ENCODE data around the gene CNOT8. TPM values are rescaled to one million over a fixed set of nuclear protein-coding genes. Genes with fewer than 3 reads are reported as not detected.
"Not testable (repeated sequence)": the region's sequence is repeated elsewhere in the genome, so short reads cannot be mapped to it uniquely, and the experiment has no call there.

CNOT8 gene
- total RNA-seq, 1 donor from 2014 or later: 53.1 TPM

DNA sequence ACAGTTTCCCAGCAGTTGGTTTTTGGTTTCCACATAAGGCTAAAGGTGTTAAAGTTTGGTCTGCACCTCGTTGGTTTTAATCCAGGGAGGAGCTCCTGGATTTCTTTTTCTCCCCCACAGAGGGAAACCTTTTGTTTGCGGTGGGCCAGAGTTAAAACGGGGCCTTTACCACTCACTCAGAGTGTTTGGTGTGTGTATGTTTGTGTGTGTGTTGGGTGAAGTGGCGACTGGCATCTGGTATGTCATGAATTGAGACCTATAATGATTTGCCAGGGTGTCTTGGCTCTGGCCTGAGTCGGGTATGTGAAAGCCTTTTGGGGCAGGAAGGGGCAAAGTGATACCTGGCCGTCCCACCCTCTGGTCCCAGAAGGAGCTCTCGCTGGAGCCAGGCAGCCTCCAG, 38.9 kb upstream of the CNOT8 start:
- Mint-ChIP-seq H3K4me1 (peaks cover 23% of the 10 kb centered on the region), H3K36me3 (ENCODE audit: low read depth) (peaks cover 27% of the 10 kb centered on the region), H3K4me3 (no peak overlapping the region), H3K27ac (ENCODE audit: unreplicated experiment) (no peak overlapping the region), H3K27me3 (ENCODE audit: low read depth) (no peaks in the 10 kb centered on the region), H3K9me3 (no peaks in the 10 kb centered on the region)
- no peak for DNase-seq (ENCODE audit: low read depth, low spot score)
- TF ChIP-seq, protein P1, sequence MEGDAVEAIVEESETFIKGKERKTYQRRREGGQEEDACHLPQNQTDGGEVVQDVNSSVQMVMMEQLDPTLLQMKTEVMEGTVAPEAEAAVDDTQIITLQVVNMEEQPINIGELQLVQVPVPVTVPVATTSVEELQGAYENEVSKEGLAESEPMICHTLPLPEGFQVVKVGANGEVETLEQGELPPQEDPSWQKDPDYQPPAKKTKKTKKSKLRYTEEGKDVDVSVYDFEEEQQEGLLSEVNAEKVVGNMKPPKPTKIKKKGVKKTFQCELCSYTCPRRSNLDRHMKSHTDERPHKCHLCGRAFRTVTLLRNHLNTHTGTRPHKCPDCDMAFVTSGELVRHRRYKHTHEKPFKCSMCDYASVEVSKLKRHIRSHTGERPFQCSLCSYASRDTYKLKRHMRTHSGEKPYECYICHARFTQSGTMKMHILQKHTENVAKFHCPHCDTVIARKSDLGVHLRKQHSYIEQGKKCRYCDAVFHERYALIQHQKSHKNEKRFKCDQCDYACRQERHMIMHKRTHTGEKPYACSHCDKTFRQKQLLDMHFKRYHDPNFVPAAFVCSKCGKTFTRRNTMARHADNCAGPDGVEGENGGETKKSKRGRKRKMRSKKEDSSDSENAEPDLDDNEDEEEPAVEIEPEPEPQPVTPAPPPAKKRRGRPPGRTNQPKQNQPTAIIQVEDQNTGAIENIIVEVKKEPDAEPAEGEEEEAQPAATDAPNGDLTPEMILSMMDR (conservative IDR thresholded peaks at IDR 0.05): no peak

GRCh38 chr5:154820383-154820782, 38.0 kb upstream of the CNOT8 start:
- TF ChIP-seq, protein P1 (conservative IDR thresholded peaks at IDR 0.05): no peak
- no peak overlapping the region for H3K4me3 Mint-ChIP-seq
- H3K27me3 Mint-ChIP-seq (ENCODE audit: low read depth): no peaks in the 10 kb centered on the region
- peaks cover 21% of the 10 kb centered on the region for H3K36me3 Mint-ChIP-seq (ENCODE audit: low read depth)
- DNase-seq (ENCODE audit: low read depth, low spot score): no peak
- no peaks in the 10 kb centered on the region for H3K9me3 Mint-ChIP-seq
- no peak overlapping the region for H3K27ac Mint-ChIP-seq (ENCODE audit: unreplicated experiment)
- peaks cover 23% of the 10 kb centered on the region for H3K4me1 Mint-ChIP-seq

- not testable (repeated sequence) for H3K9me3 Mint-ChIP-seq; H3K4me3 Mint-ChIP-seq; DNase-seq (ENCODE audit: low read depth, low spot score); H3K27ac Mint-ChIP-seq (ENCODE audit: unreplicated experiment); H3K36me3 Mint-ChIP-seq (ENCODE audit: low read depth); H3K27me3 Mint-ChIP-seq (ENCODE audit: low read depth)
- H3K4me1 Mint-ChIP-seq: peaks cover 18% of the 10 kb centered on the region
Observed at GRCh38 chr5:154822896-154823295, 35.5 kb upstream of the CNOT8 start.

- no peaks in the 10 kb centered on the region for H3K27me3 Mint-ChIP-seq (ENCODE audit: low read depth)
- DNase-seq (ENCODE audit: low read depth, low spot score): no peak
- H3K4me3 Mint-ChIP-seq: no peak overlapping the region
- no peaks in the 10 kb centered on the region for H3K9me3 Mint-ChIP-seq
- TF ChIP-seq, protein P1 (conservative IDR thresholded peaks at IDR 0.05): no peak
- H3K27ac Mint-ChIP-seq (ENCODE audit: unreplicated experiment): no peak overlapping the region
- H3K36me3 Mint-ChIP-seq (ENCODE audit: low read depth): peaks cover 7% of the 10 kb centered on the region
- peaks cover 17% of the 10 kb centered on the region for H3K4me1 Mint-ChIP-seq
Observed at GRCh38 chr5:154823605-154824004, 34.8 kb upstream of the CNOT8 start.

DNA sequence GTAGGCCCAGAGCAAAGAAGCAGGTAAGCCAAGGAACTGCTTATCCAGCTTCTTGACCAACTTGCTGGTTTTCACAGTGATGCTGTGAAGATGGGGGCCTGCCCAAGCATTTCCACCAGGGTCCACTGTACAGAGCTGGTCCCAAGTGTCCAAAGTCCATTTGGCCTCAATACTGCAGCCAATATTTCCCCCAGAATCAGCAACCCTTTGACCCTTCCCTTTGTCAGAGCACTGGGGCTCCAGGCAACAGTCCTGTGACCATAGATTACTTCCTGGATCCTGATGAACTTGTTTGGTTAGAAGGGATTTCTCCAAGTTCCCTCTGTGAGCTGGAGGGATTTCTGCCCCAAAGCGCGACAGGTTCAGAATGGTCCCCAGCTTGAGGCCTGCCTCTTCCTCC, 34.4 kb upstream of the CNOT8 start:
- Mint-ChIP-seq H3K27ac (ENCODE audit: unreplicated experiment) (no peak overlapping the region), H3K4me1 (peaks cover 12% of the 10 kb centered on the region), H3K36me3 (ENCODE audit: low read depth) (peaks cover 7% of the 10 kb centered on the region), H3K4me3 (no peak overlapping the region), H3K9me3 (no peaks in the 10 kb centered on the region), H3K27me3 (ENCODE audit: low read depth) (no peaks in the 10 kb centered on the region)
- TF ChIP-seq, protein P1 (conservative IDR thresholded peaks at IDR 0.05): no peak
- DNase-seq (ENCODE audit: low read depth, low spot score): no peak

GRCh38 chr5:154829181-154829588, 29.2 kb upstream of the CNOT8 start:
- H3K36me3 Mint-ChIP-seq (ENCODE audit: low read depth): no peaks in the 10 kb centered on the region
- H3K27me3 Mint-ChIP-seq (ENCODE audit: low read depth): no peaks in the 10 kb centered on the region
- no peak overlapping the region for H3K4me3 Mint-ChIP-seq
- no peaks in the 10 kb centered on the region for H3K9me3 Mint-ChIP-seq
- TF ChIP-seq, protein P1 (conservative IDR thresholded peaks at IDR 0.05): no peak
- no peak overlapping the region for H3K27ac Mint-ChIP-seq (ENCODE audit: unreplicated experiment)
- H3K4me1 Mint-ChIP-seq: no peaks in the 10 kb centered on the region
- no peak for DNase-seq (ENCODE audit: low read depth, low spot score)
